GM21825 (cell line): ENCODE measurements around the gene PRICKLE4.
"Not testable (repeated sequence)": the region's sequence is repeated elsewhere in the genome, so short reads cannot be mapped to it uniquely, and the experiment has no call there.

ENCODE experiments used
- ATAC-seq: cut with Tn5 transposase; IDR thresholded peaks from one replicate; pipeline ENCODE4 v1.9.1; 2021; ENCODE audit warnings: mild to moderate bottlenecking, moderate library complexity; ENCODE audit not compliant: unreplicated experiment

PRICKLE4 gene

GRCh38 chr6:41790045-41790444 is 9.5 kb downstream of the PRICKLE4 start:
- no peak for ATAC-seq

DNA sequence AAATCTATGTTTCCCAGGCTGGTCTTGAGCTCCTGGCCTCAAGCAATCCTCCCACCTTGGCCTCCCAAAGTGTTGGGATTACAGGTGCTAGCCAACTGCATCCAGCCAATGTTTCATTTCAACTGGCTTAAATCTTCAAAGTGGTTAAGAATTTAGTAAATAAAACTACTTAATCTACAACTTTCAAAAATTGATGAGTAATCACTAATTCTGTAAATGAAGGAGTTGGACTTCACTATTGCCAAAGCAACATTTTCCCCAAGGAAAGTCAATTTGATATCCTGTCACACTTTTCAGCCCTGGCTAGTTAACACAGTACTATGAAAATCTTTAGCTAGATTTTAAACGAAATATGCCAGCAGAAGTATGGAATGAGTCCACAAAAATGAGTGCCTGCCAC is 10.7 kb downstream of the PRICKLE4 start:
- no peak for ATAC-seq

DNA sequence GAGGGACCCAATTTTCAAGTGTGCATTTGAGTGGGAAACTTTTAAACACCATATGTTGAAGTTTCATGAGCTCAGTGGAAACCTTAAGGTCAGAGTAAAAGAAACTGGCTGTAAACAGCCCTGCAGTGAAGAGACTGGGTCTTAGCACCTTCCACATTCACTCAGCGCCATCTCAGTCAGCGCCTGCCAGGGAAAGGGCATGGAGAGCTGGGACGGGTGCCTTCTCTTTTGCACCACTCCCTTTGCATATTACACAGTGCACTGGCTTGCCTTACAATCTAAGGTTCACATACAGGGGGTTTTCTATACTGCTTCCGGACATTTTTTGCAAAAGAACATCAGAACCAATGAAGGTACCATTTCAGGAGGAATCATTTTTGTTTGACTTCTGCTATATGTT is 11.4 kb downstream of the PRICKLE4 start:
- no peak for ATAC-seq

DNA sequence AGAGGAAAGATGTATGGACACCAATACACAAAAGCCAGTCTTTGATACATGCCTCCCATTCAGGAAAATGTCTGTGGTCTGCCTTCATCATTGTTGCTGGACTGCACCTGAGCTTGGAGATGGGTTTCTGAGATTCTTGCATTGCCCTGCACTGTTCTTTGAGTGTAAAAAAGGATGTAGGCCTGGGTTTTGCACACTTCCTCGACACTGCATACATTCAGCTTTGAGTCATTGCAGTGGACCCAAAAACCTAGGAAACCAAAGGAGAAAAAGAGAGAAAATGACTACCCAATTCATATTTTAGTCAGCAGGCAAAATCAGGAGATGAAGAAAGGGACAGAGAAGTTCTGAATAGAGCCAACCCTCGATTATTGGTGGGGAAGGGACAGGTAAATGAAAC is 15.9 kb downstream of the PRICKLE4 start:
- ATAC-seq, result no peak

DNA sequence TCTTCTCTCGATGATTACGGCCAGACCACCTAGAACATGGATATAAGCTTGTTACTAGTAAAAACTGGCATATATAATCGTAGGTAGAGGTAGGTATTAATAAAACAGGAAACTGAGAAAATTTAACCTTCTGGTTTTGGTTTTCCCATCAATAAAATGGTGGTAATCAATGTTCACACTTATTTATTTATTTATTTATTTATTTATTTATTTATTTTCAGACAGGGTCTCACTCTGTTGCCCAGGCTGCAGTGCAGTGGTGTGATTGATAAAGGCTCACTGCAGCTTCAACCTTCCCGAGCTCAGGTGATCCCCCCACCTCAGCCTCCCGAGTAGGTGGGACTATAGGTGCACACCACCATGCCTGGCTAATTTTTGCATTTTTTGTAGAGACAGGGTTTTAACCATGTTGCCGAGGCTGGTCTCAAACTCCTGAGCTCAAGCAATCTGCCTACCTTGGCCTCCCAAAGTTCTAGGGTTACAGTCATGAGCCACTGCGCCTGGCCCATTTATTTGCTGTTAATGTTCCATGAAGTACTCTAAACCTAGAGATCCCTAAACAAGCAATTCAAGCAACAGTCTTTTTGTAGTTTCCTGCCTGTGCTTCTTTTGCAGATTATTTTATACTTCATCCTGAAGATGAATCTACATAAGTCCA is 18.4 kb downstream of the PRICKLE4 start:
- no peak for ATAC-seq

DNA sequence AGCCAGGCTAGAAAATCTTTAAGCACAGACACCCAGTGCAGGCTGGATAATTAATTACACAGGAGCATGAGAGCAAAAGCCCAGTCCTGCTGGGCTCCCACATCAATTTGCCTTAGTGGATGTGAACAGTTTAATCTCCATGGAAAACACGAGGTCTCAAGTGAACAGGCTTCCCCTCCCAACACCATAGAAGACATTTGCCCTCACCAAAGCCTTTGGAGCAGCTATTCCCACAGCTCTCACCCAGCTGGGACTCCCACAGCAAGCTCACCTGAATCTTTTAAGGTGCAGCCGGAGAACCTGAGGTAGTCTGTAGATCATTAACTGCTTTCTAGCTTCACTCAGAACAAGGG is 19.0 kb downstream of the PRICKLE4 start:
- ATAC-seq, result no peak

DNA sequence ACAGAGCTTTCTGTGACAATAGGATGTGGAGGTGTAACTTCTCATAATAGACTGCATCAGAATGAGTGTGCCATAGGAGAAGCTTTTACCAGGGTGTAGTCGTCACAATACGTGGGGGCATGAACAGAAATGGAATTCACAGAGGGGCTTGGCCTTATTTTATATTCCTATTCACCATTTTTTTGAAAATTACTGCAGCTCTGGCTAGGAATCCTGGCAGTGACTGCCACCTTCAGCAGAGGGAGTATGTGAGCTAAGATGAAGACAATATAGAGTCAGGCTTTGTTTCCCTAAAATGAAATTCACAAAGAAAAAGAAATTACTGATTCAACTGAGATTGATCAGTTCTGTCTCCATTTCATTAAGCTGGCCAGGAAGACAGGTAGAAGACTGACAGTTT is 20.8 kb downstream of the PRICKLE4 start:
- no peak for ATAC-seq

- no peak for ATAC-seq
Measured at GRCh38 chr6:41805830-41806774, 25.5 kb downstream of the PRICKLE4 start.

DNA sequence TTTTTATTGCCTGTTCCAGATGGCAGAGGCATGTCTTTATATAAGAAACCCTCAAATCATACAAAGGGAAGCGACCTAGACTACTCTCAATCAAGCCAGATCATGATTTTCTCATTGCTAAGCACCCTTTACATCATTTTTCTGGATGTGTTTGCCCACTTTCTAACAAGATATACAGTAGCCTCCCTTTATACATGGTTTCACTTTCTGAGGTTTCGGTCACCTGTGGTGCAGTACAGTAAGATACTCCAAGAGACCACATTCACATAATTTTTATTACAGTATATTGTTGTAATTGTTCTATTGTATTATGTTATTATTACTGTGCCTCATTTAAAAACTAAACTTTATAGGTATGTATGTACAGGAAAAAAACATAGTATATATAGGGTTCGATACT is 30.5 kb downstream of the PRICKLE4 start:
- ATAC-seq, result no peak

DNA sequence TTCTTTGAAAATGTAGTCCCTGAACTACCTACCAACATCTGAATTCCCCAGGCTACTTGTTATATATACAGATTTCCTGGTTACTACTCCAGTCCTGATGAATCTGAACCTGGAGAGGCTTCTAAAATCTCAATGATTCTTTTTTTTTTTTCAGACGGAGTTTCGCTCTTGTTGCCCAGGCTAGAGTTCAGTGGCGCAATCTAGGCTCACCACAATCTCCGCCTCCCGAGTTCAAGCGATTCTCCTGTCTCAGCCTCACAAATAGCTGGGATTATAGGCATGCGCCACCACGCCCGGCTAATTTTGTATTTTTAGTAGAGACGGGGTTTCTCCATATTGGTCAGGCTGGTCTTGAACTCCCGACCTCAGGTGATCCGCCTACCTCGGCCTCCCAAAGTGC is 31.4 kb downstream of the PRICKLE4 start:
- not testable (repeated sequence) for ATAC-seq

GRCh38 chr6:41813469-41813868 is 32.9 kb downstream of the PRICKLE4 start:
- ATAC-seq, result no peak

GRCh38 chr6:41813956-41814355 is 33.4 kb downstream of the PRICKLE4 start:
- no peak for ATAC-seq

- ATAC-seq, result no peak
Measured at GRCh38 chr6:41814629-41815028, 34.0 kb downstream of the PRICKLE4 start.

DNA sequence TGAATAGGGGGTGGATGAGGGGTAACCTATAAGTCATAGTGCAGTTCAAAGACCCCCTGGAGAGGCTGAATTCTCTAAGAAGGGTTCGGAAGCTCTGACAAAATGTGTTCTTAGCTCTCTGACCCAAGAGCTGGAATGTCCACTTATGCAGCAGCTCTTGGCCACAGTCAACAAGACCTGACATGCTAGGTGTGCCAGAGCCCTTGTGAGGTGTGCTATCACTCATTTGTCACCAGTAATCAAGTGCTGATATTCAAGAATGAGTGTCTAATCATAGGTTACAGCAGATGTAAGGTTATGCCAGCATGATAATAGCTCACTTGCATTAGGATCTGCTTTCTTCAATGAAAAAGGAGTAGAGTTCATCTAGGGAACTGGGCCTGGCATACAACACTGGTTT is 35.0 kb downstream of the PRICKLE4 start:
- no peak for ATAC-seq

DNA sequence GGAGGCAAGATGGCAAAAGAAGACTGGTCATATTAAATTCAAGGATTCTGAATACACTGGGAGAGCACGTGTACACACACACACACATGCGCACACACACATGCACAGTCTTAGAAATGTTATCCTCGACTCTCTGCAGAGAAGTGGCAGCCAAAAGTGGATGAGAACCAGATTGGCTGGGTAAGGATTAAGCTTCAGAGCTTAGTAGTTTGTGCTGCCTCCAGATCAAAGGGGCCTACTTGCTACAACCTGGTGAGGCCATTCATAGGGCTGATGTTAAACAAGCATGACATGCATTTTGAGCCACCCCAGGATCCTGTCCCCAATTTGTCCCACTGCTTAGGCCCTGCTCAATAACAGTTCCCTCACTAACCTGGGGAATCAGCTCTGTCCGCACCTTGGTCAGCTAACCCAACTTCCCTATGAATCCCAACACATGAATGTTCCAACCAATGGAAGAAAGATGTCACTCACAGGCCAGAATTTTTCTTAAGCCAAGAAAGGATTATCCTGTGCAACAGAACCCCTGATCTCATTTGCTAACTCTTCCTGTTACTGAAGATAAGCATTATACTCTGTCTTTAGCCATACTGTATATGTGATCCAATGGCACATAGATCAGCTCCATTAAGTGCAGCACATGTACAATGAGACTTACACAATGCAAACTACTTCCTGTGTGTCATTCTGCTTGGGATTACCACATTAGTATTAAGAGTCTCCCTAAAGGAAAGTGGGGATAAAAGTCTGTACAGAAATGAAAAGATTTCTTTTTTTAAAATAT is 37.9 kb downstream of the PRICKLE4 start:
- no peak for ATAC-seq

DNA sequence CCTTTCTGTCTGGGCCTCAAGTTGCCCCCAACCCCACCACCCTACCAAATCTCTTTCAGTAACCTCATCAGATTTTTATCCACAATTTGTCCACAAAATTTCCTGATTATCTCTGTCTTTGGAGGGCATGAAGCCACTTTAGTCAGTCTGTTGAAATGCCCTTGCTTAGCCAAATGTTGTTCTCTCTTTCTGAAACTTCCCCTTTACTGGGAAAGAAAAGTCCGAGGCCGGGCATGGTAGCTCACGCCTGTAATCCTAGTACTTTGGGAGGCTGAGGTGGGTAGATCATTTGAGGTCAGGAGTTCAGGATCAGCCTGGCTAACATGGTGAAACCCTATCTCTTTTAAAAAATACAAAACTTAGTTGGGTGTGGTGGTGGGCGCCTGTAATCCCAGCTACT is 40.7 kb downstream of the PRICKLE4 start:
- ATAC-seq, result no peak

- no peak for ATAC-seq
Measured at GRCh38 chr6:41822021-41822420, 41.4 kb downstream of the PRICKLE4 start.

GRCh38 chr6:41823178-41823577 is 42.6 kb downstream of the PRICKLE4 start:
- ATAC-seq, result no peak

GRCh38 chr6:41824571-41825569 is 44.3 kb downstream of the PRICKLE4 start:
- no peak for ATAC-seq

GRCh38 chr6:41826343-41827022 is 45.9 kb downstream of the PRICKLE4 start:
- no peak for ATAC-seq
